GM19035 (cell line): ENCODE results near the gene TCF3.

Experiments
- ATAC-seq: cut with Tn5 transposase; IDR thresholded peaks from one replicate; pipeline ENCODE4 v1.9.1; 2021; ENCODE audit not compliant: unreplicated experiment

TCF3 gene

GRCh38 chr19:1631557-1632100 is 20.8 kb downstream of the TCF3 start:
- ATAC-seq = no peak

GRCh38 chr19:1630811-1631210 is 21.6 kb downstream of the TCF3 start:
- ATAC-seq = no peak

GRCh38 chr19:1630012-1630411 is 22.4 kb downstream of the TCF3 start:
- ATAC-seq = no peak

- ATAC-seq = no peak
These were observed 23.1 kb downstream of the TCF3 start for GRCh38 chr19:1629256-1629808.

GRCh38 chr19:1627194-1627593 is 25.2 kb downstream of the TCF3 start:
- no peak for ATAC-seq

- ATAC-seq = no peak
These were observed 25.9 kb downstream of the TCF3 start for GRCh38 chr19:1626417-1627010.

GRCh38 chr19:1624458-1624857 is 28.0 kb downstream of the TCF3 start:
- ATAC-seq = no peak

GRCh38 chr19:1622541-1622940 is 29.9 kb downstream of the TCF3 start:
- no peak for ATAC-seq

- ATAC-seq = no peak
These were observed 30.4 kb downstream of the TCF3 start for GRCh38 chr19:1622007-1622406.

- no peak for ATAC-seq
These were observed 30.8 kb downstream of the TCF3 start for GRCh38 chr19:1621574-1621973.

- ATAC-seq = no peak
These were observed 31.4 kb downstream of the TCF3 start for GRCh38 chr19:1621021-1621420.

- ATAC-seq = no peak
These were observed 31.9 kb downstream of the TCF3 start for GRCh38 chr19:1620502-1620901.

GRCh38 chr19:1619703-1620102 is 32.7 kb downstream of the TCF3 start:
- ATAC-seq = no peak

- ATAC-seq = no peak
These were observed 33.3 kb downstream of the TCF3 start for GRCh38 chr19:1619094-1619439.

GRCh38 chr19:1618157-1619093 is 34.0 kb downstream of the TCF3 start:
- no peak for ATAC-seq

GRCh38 chr19:1616875-1617274 is 35.5 kb downstream of the TCF3 start:
- ATAC-seq = no peak

GRCh38 chr19:1616396-1616795 is 36.0 kb downstream of the TCF3 start:
- no peak for ATAC-seq

GRCh38 chr19:1615156-1615765 is 37.2 kb downstream of the TCF3 start:
- no peak for ATAC-seq

- no peak for ATAC-seq
These were observed 38.4 kb downstream of the TCF3 start for GRCh38 chr19:1613808-1614570.

GRCh38 chr19:1613146-1613545 is 39.3 kb downstream of the TCF3 start:
- no peak for ATAC-seq
